Measurements from ENCODE around the gene VPS33A. TPM values are rescaled to one million over a fixed set of nuclear protein-coding genes. Genes with fewer than 3 reads are reported as not detected.

The VPS33A gene
- total RNA-seq, 1 donor from 2014 or later, result 8.1 TPM

DNA sequence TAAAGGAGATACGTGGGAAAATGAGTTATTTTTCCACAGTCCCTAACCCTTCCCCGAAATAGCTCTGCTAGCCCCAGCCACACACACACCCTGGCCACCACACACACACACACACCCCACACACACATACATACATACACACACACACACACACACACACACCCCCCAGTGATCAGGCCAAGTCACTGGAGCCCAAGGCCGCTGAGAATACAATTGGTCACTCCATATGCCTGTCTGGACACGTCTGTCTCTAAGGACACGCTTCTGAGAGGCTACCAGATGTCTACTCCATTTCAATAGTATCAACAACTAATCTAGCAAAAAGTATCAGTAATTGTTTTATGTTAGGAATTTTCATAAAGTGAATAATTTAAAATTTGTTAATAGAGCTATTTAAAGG is 27.4 kb downstream of the VPS33A start:
- TF ChIP-seq, protein P1, sequence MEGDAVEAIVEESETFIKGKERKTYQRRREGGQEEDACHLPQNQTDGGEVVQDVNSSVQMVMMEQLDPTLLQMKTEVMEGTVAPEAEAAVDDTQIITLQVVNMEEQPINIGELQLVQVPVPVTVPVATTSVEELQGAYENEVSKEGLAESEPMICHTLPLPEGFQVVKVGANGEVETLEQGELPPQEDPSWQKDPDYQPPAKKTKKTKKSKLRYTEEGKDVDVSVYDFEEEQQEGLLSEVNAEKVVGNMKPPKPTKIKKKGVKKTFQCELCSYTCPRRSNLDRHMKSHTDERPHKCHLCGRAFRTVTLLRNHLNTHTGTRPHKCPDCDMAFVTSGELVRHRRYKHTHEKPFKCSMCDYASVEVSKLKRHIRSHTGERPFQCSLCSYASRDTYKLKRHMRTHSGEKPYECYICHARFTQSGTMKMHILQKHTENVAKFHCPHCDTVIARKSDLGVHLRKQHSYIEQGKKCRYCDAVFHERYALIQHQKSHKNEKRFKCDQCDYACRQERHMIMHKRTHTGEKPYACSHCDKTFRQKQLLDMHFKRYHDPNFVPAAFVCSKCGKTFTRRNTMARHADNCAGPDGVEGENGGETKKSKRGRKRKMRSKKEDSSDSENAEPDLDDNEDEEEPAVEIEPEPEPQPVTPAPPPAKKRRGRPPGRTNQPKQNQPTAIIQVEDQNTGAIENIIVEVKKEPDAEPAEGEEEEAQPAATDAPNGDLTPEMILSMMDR (IDR thresholded peaks at IDR 0.05), result no peak
- intact Hi-C loops (cut with DNase I), result no loop called here
- Histone ChIP-seq H3K9me3 (no peaks in the 10 kb centered on the region), H3K4me1 (no peaks in the 10 kb centered on the region), H3K4me3 (no peak overlapping the region), H3K27me3 (no peaks in the 10 kb centered on the region), H3K36me3 (peaks cover 47 to 71% of the 10 kb centered on the region in 2 donors), H3K27ac (no peak overlapping the region)
- no peak for DNase-seq (ENCODE audit: low spot score in 2 of 2)

DNA sequence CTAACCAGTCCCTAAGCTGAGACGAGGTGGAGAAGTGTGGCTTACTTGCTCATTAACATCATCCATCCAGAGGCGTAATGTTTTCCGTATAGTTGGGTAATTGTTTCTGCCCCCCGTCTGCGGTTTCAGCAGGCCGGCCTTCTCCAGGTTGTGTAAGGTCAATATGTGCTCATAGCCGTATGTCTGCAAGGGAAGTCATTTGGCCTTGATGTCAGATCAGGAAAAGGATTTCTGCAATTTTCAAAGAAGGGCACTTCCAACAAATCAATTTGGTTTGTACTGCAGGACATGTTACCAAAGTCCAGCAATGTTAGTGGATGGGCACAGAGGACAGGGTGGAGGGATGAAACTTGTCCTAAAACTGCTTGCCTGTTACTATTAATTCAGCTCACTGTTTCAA is 30.6 kb downstream of the VPS33A start:
- TF ChIP-seq, protein P1 (IDR thresholded peaks at IDR 0.05), result no peak

DNA sequence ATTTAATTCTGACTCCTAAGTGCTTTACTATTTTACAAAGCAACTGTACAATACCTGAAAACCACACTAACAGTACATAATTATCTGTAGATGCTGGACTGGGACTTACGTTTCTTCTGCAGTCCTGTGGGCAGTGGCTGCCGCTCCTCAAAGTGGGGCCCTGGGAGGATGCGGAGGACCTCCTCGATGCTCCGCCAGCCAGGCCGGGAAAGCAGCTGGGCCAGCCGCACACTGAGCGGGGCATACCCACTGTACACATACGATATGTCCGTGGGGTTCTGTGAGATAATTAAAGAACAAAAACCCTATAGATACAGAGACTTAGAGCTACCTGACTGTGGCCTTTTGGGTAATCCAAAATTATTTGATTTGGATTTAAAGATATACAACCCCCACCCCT is 33.6 kb downstream of the VPS33A start:
- no peak overlapping the region for H3K27ac ChIP-seq
- H3K27me3 ChIP-seq, result no peaks in the 10 kb centered on the region
- H3K4me3 ChIP-seq, result no peak overlapping the region
- peaks cover 62 to 67% of the 10 kb centered on the region in 2 donors for H3K36me3 ChIP-seq
- no peak for DNase-seq (ENCODE audit: low spot score in 2 of 2)
- TF ChIP-seq, protein P1 (IDR thresholded peaks at IDR 0.05), result no peak
- intact Hi-C loops (cut with DNase I), result no loop called here
- H3K9me3 ChIP-seq, result no peaks in the 10 kb centered on the region
- H3K4me1 ChIP-seq, result no peaks in the 10 kb centered on the region

More for the DNA sequence above, 30.6 kb downstream of the VPS33A start:
- Histone ChIP-seq H3K9me3 (no peaks in the 10 kb centered on the region), H3K27me3 (no peaks in the 10 kb centered on the region), H3K4me1 (no peaks in the 10 kb centered on the region), H3K27ac (no peak overlapping the region), H3K4me3 (no peak overlapping the region), H3K36me3 (peaks cover 53 to 74% of the 10 kb centered on the region in 2 donors)
- intact Hi-C loops (cut with DNase I), result no loop called here
- no peak for DNase-seq (ENCODE audit: low spot score in 2 of 2)

DNA sequence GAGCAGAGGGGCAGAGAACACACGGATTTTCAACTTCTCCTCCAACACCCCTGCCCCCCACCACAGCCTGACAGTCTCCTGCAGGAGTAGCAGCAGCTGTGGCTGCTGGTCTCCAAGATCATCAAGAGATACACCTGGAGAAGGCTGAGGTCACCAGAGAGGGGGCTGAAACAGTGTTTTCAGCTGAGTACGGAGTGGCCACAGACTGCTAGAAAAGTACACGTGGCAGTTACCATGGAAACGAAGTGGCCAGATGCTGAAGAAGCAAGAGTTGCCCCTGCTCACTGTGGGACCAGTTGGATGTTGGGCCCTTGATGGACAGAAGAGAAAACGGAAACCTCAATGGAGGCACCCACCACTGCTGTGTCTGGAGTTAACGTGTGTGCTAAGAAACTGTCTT is 35.5 kb downstream of the VPS33A start:
- TF ChIP-seq, protein P1 (IDR thresholded peaks at IDR 0.05), result no peak
- no peaks in the 10 kb centered on the region for H3K9me3 ChIP-seq
- peaks cover 7 to 8% of the 10 kb centered on the region in 2 donors for H3K4me1 ChIP-seq
- peaks cover 57 to 60% of the 10 kb centered on the region in 2 donors for H3K36me3 ChIP-seq
- H3K27ac ChIP-seq, result no peak overlapping the region
- no peak overlapping the region for H3K4me3 ChIP-seq
- intact Hi-C loops (cut with DNase I), result no loop called here
- H3K27me3 ChIP-seq, result no peaks in the 10 kb centered on the region
- no peak for DNase-seq (ENCODE audit: low spot score in 2 of 2)

DNA sequence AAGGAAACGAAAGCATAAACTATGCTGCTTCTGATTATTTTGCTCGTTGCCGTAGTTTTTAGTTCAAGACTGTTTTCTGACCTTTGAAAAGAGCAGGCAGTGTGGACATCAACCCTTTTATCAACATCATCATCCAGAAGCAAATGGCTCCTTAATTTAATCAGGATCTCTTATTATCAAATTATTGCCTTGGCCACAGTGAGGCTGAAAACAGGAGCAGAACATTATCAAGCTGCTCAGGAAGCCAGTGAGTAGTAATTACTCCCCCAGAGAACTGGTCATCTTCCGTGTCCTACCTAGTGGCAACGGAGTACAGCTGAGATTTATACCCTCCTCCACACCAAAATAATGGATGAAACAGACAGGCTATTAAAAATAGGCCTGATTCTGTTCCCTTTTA is 38.2 kb downstream of the VPS33A start:
- intact Hi-C loops (cut with DNase I), result loop anchor here (5.0 to 10.0 kb wide), 2 partner anchors 433 to 1744 kb away; partner anchors contain the start of genes CCDC92, RHOF and ZNF664
- DNase-seq (ENCODE audit: low spot score in 2 of 2), result no peak
- Histone ChIP-seq H3K27me3 (no peaks in the 10 kb centered on the region), H3K4me3 (no peak overlapping the region), H3K4me1 (peaks cover 10 to 17% of the 10 kb centered on the region in 2 donors), H3K36me3 (peaks cover 34 to 44% of the 10 kb centered on the region in 2 donors), H3K27ac (no peak overlapping the region), H3K9me3 (no peaks in the 10 kb centered on the region)
- TF ChIP-seq, protein P1 (IDR thresholded peaks at IDR 0.05), result no peak

DNA sequence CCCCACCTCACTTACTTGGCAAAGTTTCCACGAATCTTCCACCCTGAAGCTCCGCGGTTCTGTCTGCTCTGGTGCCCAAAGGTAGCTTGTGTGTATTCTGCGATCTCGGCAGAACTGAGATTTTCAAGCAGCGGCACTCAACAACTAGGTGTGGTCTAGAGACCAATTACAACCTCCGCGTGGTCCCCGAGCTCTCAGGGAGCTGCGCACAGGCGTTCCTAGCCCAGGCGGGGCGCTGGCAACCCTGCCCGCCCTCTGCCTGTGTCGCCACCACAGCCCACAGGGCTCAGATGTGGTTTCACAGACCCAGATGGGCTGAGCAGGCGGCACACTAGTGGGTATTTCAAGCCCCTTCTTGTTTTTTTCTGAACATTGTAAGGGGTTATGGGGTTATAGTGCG is 39.0 kb downstream of the VPS33A start:
- intact Hi-C loops (cut with DNase I), result loop anchor here (5.0 to 10.0 kb wide), 2 partner anchors 433 to 1745 kb away; partner anchors contain the start of genes CCDC92, RHOF and ZNF664
- Histone ChIP-seq H3K4me1 (peaks cover 10 to 17% of the 10 kb centered on the region in 2 donors), H3K4me3 (no peak overlapping the region), H3K27ac (no peak overlapping the region), H3K27me3 (no peaks in the 10 kb centered on the region), H3K36me3 (peaks cover 30 to 44% of the 10 kb centered on the region in 2 donors), H3K9me3 (no peaks in the 10 kb centered on the region)
- TF ChIP-seq, protein P1 (IDR thresholded peaks at IDR 0.05), result no peak
- no peak for DNase-seq (ENCODE audit: low spot score in 2 of 2)
